Type B pancreatic cell (in vitro differentiated cells): ENCODE data around the gene CTAG1A. TPM values are rescaled to one million over a fixed set of nuclear protein-coding genes. Genes with fewer than 3 reads are reported as not detected.
"Not testable (repeated sequence)": the region's sequence is repeated elsewhere in the genome, so short reads cannot be mapped to it uniquely, and the experiment has no call there.

ENCODE experiments used
- DNase-seq: peaks from one replicate; pipeline ENCODE4 v3.0.0; 2021; ENCODE audit warnings: mixed read lengths; ENCODE audit not compliant: unreplicated experiment; ENCODE audit errors: extremely low spot score
- H3K27ac Mint-ChIP-seq: 2 replicates; pipeline ENCODE4 v1.8.0; 2021; ENCODE audit warnings: mild to moderate bottlenecking, mixed read lengths
- H3K27me3 Mint-ChIP-seq: 2 replicates; pipeline ENCODE4 v1.8.0; 2021; ENCODE audit warnings: mixed read lengths
- H3K36me3 Mint-ChIP-seq: 2 replicates; pipeline ENCODE4 v1.8.0; 2021; ENCODE audit warnings: mixed read lengths
- H3K4me1 Mint-ChIP-seq: one replicate; pipeline ENCODE4 v1.8.0; 2021; ENCODE audit warnings: mixed read lengths; ENCODE audit not compliant: unreplicated experiment
- H3K4me3 Mint-ChIP-seq: 2 replicates; pipeline ENCODE4 v1.8.0; 2021; ENCODE audit warnings: mild to moderate bottlenecking, mixed read lengths
- H3K9me3 Mint-ChIP-seq: 2 replicates; pipeline ENCODE4 v1.8.0; 2021; ENCODE audit warnings: mixed read lengths
- CTCF ChIP-seq: fragments of 200-600 bp; sonication (generic); conservative IDR thresholded peaks from 2 replicates; pipeline ENCODE4 v1.5.0; 2021; ENCODE audit warnings: antibody characterized with exemption, mild to moderate bottlenecking
- long read RNA-seq: library from polyadenylated mRNA; unstranded; transcript quantifications from one replicate; pipeline ENCODE4 v2.0.0, GENCODE V29; 2020
- total RNA-seq: library from RNA; stranded (reverse); gene quantifications from 2 replicates; pipeline ENCODE4 v1.2.1, GENCODE V29; 2021; ENCODE audit warnings: low replicate concordance

CTAG1A gene
- total RNA-seq: not detected in 2 replicates
- long read RNA-seq: 0 reads

GRCh38 chrX:154584585-154585183, at the start of gene CTAG1A:
CTAG1A (plus strand) TSS chrX:154585133; CDS start chrX:154585207, 74 bp downstream.
- not testable (repeated sequence) for H3K9me3 Mint-ChIP-seq, H3K4me3 Mint-ChIP-seq, H3K36me3 Mint-ChIP-seq, H3K27me3 Mint-ChIP-seq, DNase-seq, H3K27ac Mint-ChIP-seq, H3K4me1 Mint-ChIP-seq

GRCh38 chrX:154535892-154536291, 49.0 kb upstream of the CTAG1A start:
- Mint-ChIP-seq H3K4me3 (no peak overlapping the region), H3K9me3 (no peaks in the 10 kb centered on the region), H3K27me3 (no peaks in the 10 kb centered on the region), H3K4me1 (peaks cover 6% of the 10 kb centered on the region), H3K36me3 (no peaks in the 10 kb centered on the region), H3K27ac (no peak overlapping the region)
- TF ChIP-seq CTCF: no peak
- no peak for DNase-seq

GRCh38 chrX:154539077-154539476, 45.9 kb upstream of the CTAG1A start:
- no peaks in the 10 kb centered on the region for H3K36me3 Mint-ChIP-seq
- no peaks in the 10 kb centered on the region for H3K9me3 Mint-ChIP-seq
- TF ChIP-seq CTCF: no peak
- H3K4me3 Mint-ChIP-seq: no peak overlapping the region
- H3K27ac Mint-ChIP-seq: no peak overlapping the region
- peaks cover 6% of the 10 kb centered on the region for H3K4me1 Mint-ChIP-seq
- no peaks in the 10 kb centered on the region for H3K27me3 Mint-ChIP-seq
- no peak for DNase-seq

- H3K9me3 Mint-ChIP-seq, H3K4me3 Mint-ChIP-seq, H3K36me3 Mint-ChIP-seq, H3K27ac Mint-ChIP-seq, H3K4me1 Mint-ChIP-seq, DNase-seq, H3K27me3 Mint-ChIP-seq: not testable (repeated sequence)
Observed at GRCh38 chrX:154540365-154540764, 44.6 kb upstream of the CTAG1A start.

GRCh38 chrX:154540897-154541535, 43.9 kb upstream of the CTAG1A start:
- H3K9me3 Mint-ChIP-seq: no peaks in the 10 kb centered on the region
- no peak overlapping the region for H3K4me3 Mint-ChIP-seq
- H3K27me3 Mint-ChIP-seq: no peaks in the 10 kb centered on the region
- H3K27ac Mint-ChIP-seq: peak overlapping the region; percentile 48
- no peak for TF ChIP-seq CTCF
- no peaks in the 10 kb centered on the region for H3K36me3 Mint-ChIP-seq
- no peak for DNase-seq
- H3K4me1 Mint-ChIP-seq: peaks cover 7% of the 10 kb centered on the region

GRCh38 chrX:154541589-154541895, 43.4 kb upstream of the CTAG1A start:
- no peak for TF ChIP-seq CTCF
- no peaks in the 10 kb centered on the region for H3K36me3 Mint-ChIP-seq

More at GRCh38 chrX:154541589-154541895, 43.4 kb upstream of the CTAG1A start:
- Mint-ChIP-seq H3K27ac (peak overlapping the region; percentile 48), H3K27me3 (no peaks in the 10 kb centered on the region), H3K9me3 (no peaks in the 10 kb centered on the region), H3K4me3 (no peak overlapping the region), H3K4me1 (peaks cover 10% of the 10 kb centered on the region)
- no peak for DNase-seq
